Stimulated activated CD4-positive, alpha-beta T cell treated with anti-CD3 and anti-CD28 coated beads, Interleukin-1b, Interleukin-23, amount 100 ng/mL, for 4 hours (primary cell): Measurements from ENCODE around the gene SLC25A38.
"Not testable (repeated sequence)": the region's sequence is repeated elsewhere in the genome, so short reads cannot be mapped to it uniquely, and the experiment has no call there.

Source experiments
- DNase-seq, 2 donors: peaks; one replicate each; pipeline ENCODE4 v3.0.0-alpha.2; 2020; ENCODE audit warnings: low read depth in 2 of 2

Gene SLC25A38

GRCh38 chr3:39407259-39407629 is 24.1 kb downstream of the SLC25A38 start:
- DNase-seq = no peak

DNA sequence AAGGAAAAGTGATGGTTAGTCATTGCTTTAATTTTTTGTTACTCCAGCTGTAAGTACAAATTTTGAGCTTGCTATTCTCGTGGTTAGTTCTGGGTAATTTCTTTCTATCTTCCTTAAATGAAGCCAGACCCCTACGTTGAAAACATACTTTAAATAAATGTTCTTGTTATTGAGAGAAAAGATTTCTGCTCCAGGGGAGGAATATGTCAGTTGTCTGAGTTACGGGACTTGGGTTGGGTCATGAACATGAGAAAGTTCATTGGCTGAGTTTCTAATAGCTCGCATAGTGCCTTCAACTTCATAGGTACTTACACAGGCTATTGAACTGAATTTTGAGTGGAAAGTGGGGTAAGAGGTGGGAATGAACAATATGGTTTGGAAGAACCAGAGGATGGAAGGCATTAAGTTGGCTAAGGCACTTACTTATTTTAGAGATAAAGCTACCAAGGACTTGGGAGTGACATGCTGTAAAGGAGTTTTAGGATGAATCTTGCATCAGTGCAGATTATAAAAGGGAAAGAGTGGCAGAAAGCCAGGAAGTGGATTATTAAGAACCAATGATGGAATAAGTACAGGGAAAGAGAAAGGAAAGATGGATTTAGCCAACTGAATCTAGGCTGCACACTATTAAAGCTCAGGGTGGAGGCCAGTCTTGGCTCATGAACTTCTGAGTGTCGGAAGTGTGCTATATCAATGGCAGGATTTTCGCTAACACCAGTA is 24.8 kb downstream of the SLC25A38 start:
- no peak for DNase-seq

GRCh38 chr3:39408493-39409372 is 25.6 kb downstream of the SLC25A38 start:
- no peak for DNase-seq

DNA sequence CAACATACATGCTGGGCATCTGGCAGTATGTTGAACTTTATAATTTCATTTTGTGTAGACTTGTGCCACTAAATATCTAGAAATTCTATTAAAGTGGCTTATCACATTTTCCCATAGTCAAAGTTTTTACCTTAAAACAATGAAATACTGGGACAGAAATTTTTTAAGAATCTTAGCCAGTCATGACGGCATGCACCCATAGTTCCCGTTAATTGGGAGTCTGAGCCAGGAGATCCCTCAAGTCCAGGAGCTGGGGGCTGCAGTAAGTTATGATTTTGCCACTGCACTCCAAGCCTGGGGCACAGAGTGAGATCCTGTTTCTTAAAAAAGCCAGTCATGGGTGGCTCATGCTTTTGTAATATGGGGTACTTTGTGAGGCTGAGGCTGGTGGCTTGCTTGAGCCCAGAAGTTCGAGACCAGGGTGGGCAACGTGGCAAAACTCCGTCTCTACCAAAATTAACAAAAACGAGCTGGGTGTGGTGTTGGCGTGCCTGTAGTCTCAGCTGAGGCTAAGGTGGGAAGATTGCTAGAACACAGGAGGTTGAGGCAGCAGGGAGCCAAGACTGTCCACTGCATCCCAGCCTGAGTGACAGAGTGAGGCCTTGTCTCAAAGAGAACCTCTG is 26.5 kb downstream of the SLC25A38 start:
- no peak for DNase-seq

GRCh38 chr3:39410893-39411292 is 27.7 kb downstream of the SLC25A38 start:
- no peak for DNase-seq

- no peak for DNase-seq
Measured at GRCh38 chr3:39412668-39413260, 29.6 kb downstream of the SLC25A38 start.

DNA sequence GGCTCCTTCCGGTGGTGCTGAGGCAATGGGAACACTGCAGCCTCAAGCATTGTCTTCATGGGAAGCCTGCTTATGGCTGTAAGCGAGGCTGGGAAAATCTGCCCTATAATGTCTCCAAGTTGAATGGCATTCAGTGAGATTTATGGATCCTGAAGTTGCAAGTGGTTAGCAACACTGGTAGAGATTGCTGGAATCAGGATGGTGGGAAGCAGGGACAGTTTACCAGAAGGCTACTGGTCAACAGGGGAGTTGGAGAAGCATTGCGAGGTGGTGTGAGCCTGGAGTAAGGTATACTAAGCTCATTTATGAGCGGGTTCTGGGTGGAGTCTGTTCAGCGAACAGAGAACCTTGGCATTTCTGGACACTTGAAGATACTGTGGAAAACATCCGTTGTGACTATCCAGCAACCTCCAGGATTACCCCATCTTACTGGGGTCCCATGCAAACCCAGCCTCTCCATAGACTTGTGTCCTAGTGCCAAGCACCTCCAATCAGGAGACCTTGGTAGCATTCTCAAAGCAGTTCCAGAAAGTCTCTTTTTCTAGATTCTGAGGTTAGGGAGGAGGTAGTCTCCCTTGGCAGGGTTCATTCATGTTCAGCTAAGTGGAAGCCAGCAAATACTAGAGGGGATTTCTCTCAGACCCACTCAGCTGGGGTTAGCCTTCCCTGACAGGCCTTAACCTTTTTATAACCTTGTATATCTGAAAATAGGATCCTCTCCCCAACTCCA is 30.7 kb downstream of the SLC25A38 start:
- DNase-seq = no peak

- DNase-seq = no peak
Measured at GRCh38 chr3:39414421-39414907, 31.3 kb downstream of the SLC25A38 start.

GRCh38 chr3:39415302-39415701 is 32.1 kb downstream of the SLC25A38 start:
- DNase-seq = not testable (repeated sequence)

GRCh38 chr3:39415983-39416382 is 32.8 kb downstream of the SLC25A38 start:
- no peak for DNase-seq

DNA sequence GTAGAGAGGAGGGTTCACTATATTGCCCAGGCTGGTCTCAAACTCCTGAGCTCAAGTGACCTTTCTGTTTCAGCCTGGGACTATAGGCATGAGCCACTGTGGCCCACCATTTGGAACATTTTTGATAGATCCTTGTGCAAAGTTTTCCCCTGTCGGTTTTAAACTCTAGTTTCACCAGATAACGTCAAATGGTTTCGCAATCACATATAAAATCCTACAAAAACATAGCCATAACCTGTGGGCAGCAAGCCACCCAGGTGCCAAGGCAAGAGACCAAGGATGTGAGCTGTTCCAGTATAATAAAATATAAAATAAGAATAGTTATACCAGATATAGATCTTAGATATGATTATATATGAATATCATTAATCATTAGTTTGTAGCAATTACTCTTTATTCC is 33.8 kb downstream of the SLC25A38 start:
- not testable (repeated sequence) for DNase-seq

DNA sequence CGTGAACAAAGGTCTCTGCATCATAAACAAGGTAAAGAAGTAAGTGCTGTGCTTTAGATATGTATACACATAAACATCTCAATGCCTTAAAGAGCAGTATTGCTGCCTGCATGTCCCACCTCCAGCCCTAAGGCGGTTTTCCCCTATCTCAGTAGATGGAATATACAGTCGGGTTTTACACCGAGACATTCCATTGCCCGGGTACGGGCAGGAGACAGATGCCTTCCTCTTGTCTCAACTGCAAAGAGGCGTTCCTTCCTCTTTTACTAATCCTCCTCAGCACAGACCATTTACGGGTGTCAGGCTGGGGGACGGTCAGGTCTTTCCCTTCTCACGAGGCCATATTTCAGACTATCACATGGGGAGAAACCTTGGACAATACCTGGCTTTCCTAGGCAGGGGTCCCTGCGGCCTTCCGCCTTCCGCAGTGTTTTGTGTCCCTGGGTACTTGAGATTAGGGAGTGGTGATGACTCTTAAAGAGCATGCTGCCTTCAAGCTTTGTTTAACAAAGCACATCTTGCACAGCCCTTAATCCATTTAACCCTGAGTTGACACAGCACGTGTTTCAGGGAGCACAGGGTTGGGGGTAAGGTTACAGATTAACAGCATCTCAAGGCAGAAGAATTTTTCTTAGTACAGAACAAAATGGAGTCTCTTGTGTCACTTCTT is 35.5 kb downstream of the SLC25A38 start:
- not testable (repeated sequence) for DNase-seq

DNA sequence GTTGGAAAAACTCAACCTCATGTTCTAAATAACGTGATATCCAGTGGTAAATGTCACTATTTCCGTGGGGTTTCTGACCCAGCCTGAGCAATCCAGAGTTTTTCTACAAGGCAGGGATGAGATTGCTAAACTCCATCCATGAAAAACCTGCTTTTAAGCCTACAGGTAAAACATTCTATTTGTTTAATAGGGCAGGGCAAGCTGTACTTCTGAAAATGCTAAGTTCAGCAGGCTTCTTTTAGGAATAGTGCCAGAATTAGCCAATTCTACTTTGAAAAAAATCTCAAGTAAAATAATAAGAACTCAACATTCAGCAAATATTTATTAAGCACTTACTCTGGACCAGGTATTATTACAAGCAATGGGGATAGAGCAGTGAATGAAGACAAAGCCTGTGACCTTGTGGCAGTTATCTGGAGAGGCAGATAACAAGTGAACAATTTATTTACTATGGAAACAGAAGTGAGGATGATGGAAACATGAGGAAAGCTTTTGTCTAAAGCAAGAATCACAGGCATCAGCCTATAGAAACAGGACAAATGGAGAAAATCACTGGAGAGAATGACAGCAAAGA is 36.7 kb downstream of the SLC25A38 start:
- DNase-seq = no peak

DNA sequence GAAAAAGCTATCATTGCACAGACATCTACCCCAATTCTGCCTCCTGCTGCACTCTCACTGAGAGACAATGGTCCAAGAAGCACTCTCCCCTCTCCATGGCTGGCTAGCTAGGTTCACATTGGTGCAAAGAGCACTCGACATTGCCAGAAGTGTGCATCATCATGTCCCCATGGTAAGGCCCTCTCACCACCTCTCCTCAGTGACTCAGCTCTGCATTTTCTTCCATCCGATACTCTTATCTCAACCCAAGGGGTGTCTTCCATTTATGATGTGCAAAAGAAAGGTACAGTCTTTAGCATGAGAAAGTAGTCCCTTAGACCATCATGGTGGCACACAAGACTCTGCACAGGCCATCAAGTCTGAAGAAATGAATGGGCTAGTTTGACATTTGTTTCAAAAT is 37.4 kb downstream of the SLC25A38 start:
- no peak for DNase-seq

GRCh38 chr3:39423436-39423970 is 40.3 kb downstream of the SLC25A38 start:
- DNase-seq = no peak

DNA sequence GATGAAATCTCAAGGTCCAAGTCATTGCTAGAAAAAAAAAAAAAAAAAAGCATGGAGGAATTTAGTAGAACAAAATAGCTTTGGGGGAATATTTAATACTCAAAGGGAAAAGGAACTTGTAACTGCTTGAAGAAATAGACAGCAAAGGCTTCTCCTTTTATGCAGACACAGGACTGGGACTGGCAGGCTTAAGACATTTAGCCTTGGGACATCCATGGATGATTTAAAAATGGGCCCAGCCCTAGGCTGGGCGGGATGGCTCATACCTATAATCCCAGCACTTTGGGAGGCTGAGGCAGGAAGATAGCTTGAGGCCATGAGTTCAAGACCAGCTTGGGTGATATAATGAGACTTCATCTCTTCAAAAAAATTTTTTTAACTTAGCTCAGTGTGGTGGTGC is 43.1 kb downstream of the SLC25A38 start:
- no peak for DNase-seq

DNA sequence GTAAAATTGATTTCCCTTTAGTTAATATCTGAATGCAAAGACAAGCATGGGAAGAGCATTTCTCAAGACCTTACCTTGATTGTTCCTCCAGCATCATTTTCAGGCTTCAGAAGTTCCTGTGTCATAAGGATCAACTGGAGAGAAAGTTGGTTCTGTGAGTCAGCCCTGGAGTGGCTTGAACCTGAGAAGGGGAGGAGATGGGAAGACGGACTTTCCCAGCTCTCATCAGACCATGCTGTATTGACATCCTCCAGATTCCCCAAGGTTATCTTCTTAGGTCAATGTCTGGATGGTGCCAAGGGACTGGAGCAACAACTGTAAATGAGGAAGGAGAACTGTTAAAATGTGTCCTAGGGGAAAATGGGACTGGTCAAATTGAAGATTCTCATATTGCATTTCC is 44.3 kb downstream of the SLC25A38 start:
- no peak for DNase-seq

DNA sequence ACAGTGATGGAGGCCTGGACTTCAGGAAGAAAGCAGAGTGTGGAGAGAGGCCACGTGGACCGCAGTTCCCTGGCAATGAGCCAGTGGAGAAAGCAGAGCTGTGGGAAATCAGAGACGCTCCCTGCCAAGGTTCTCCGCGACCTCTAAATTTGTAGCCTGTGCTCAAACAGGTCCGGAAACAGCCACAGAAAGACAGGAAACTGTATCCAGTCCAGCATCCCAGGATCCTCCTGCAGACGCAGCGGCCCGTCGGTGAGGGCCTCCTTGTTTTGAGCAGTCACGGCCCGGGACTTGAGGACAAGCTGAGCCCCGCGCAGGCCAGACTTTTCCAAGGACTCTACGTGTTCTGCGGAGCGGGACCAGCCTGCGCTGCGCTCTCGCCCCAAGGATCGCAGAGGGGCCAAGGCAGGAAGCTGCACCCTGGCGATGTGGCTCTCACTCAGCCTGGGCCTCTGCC is 45.6 kb downstream of the SLC25A38 start:
- DNase-seq = no peak

DNA sequence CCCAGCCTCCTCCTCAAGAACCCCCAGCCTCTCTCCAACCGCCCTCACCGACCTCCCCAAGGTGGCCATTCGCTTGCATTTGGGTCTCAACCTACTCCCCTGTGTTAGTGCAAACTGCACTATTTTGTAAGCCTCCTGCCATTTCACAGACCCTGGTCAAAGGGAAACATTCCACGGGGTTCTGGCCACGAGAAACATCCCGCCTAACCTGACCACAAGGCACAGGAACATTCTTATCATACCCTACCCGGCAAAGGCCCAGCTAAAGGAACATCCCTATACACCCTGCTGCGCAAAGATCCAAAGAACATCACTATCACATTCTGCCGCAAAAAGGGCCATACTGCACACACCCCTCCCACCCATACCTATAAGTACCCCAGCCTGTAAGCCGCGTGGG is 46.3 kb downstream of the SLC25A38 start:
- no peak for DNase-seq

DNA sequence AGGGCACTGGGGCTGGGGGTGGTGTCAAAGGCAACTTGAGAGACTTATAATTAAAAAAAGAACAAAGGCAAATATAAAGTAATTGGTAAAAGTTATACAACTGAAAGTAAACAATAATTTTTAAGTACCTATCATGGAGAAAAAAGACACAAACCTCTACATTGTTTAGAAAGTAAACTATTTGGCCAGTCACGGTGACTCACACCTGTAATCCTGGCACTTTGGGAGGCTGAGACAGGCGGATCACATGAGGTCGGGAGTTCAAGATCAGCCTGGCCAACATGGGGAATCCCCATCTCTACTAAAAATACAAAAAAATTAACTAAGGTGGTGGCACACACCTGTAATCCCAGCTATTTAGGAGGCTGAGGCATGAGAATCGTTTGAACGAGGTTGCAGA is 49.2 kb downstream of the SLC25A38 start:
- no peak for DNase-seq
